HepG2 (cell line): Measurements from ENCODE around the gene BLVRA. TPM values are rescaled to one million over a fixed set of nuclear protein-coding genes. Genes with fewer than 3 reads are reported as not detected.
A peak's percentile ranks its signal among the peaks of the same experiment; 100 is the strongest.

Source experiments
- AGO1 ChIP-seq: fragments of 200-400 bp; formaldehyde crosslinking; IDR thresholded peaks from 2 replicates; pipeline ENCODE4 v1.6.1; 2017; ENCODE audit warnings: mild to moderate bottlenecking, low read depth, low read length, moderate library complexity; ENCODE audit not compliant: poor library complexity, severe bottlenecking
- BRD4 ChIP-seq: sonication (generic); formaldehyde crosslinking; IDR thresholded peaks from 2 replicates; pipeline ENCODE4 v1.4.0; 2020; ENCODE audit warnings: missing genetic modification reagents
- CBX5 ChIP-seq: sonication (generic); formaldehyde crosslinking; IDR thresholded peaks from 2 replicates; pipeline ENCODE4 v1.4.0; 2020; ENCODE audit warnings: missing genetic modification reagents, borderline replicate concordance
- LCORL ChIP-seq, 2 experiments: fragments of 450-650 bp in 1 of 2; sonication (generic) in 1 of 2; formaldehyde crosslinking in 1 of 2; IDR thresholded peaks; 2 replicates each; pipeline versions ENCODE4 v1.5.0 to v1.6.1; 2017 to 2020; ENCODE audit warnings: antibody characterized with exemption in 1 of 2, missing genetic modification reagents in 1 of 2
- MYC ChIP-seq: sonication (generic); formaldehyde crosslinking; IDR thresholded peaks from 2 replicates; pipeline ENCODE4 v1.9.0; 2021; ENCODE audit warnings: missing genetic modification reagents, borderline replicate concordance
- NFE2L2 ChIP-seq: fragments of 150-350 bp; IDR thresholded peaks from 2 replicates; pipeline ENCODE4 v1.6.1; 2014; ENCODE audit warnings: low read length
- PLRG1 ChIP-seq: fragments of 450-650 bp; conservative IDR thresholded peaks from 2 replicates; pipeline ENCODE4 v1.6.1; 2016
- SKI ChIP-seq: fragments of 450-650 bp; IDR thresholded peaks from one replicate; pipeline ENCODE4 v1.6.1; 2018; ENCODE audit warnings: mild to moderate bottlenecking; ENCODE audit not compliant: partially characterized antibody
- SRSF1 ChIP-seq: fragments of 200-400 bp; formaldehyde crosslinking; optimal IDR thresholded peaks from 2 replicates; pipeline ENCODE3; 2017; ENCODE audit warnings: mild to moderate bottlenecking, low read depth, low read length, moderate library complexity
- TCF12 ChIP-seq, 2 experiments: fragments of 450-650 bp in 1 of 2; sonication (generic) in 1 of 2; formaldehyde crosslinking in 1 of 2; IDR thresholded peaks; 2 replicates each; pipeline versions ENCODE4 v1.6.1 to v1.8.0; 2017 to 2022; ENCODE audit warnings: antibody characterized with exemption in 1 of 2, mild to moderate bottlenecking in 1 of 2, missing genetic modification reagents in 1 of 2, moderate library complexity in 1 of 2
- ZBTB21 ChIP-seq: sonication (generic); formaldehyde crosslinking; IDR thresholded peaks from 2 replicates; pipeline ENCODE4 v1.4.0; 2020; ENCODE audit warnings: missing genetic modification reagents
- ZNF12 ChIP-seq: sonication (generic); formaldehyde crosslinking; IDR thresholded peaks from 2 replicates; pipeline ENCODE4 v1.5.0; 2020; ENCODE audit warnings: missing genetic modification reagents
- ZNF225 ChIP-seq: sonication (generic); formaldehyde crosslinking; IDR thresholded peaks from 2 replicates; pipeline ENCODE4 v1.4.0; 2020; ENCODE audit warnings: mild to moderate bottlenecking, missing genetic modification reagents
- ZNF441 ChIP-seq: sonication (generic); formaldehyde crosslinking; IDR thresholded peaks from 2 replicates; pipeline ENCODE4 v1.7.0; 2021; ENCODE audit warnings: missing genetic modification reagents, borderline replicate concordance
- ZNF572 ChIP-seq: sonication (generic); formaldehyde crosslinking; IDR thresholded peaks from 2 replicates; pipeline ENCODE4 v1.5.1; 2020; ENCODE audit warnings: mild to moderate bottlenecking, missing genetic modification reagents
- polyA plus RNA-seq, 8 experiments: library from polyadenylated mRNA; depleted of rRNA in 3 of 8; stranded (reverse) in 7 of 8; unstranded in 1 of 8; fragments of >200 nt; fragmentation: Illumina TruSeq in 4 of 8; extraction: Trizol in 4 of 8; gene quantifications; 2 replicates each; pipeline versions ENCODE4 v1.2.1 to v1.2.3, GENCODE V29; 2011 to 2016; ENCODE audit warnings: low read depth in 4 of 8, missing spikeins in 1 of 8, mixed read lengths in 1 of 8; ENCODE audit not compliant: insufficient read depth in 1 of 8
- total RNA-seq, 5 experiments: library from RNA; depleted of rRNA; stranded (reverse); fragments of >200 nt; fragmentation: Illumina TruSeq; extraction: Trizol; gene quantifications; 2 replicates each; pipeline ENCODE4 v1.2.3, GENCODE V29; 2016; ENCODE audit warnings: low read depth in 1 of 5
- TF ChIP-seq, protein P1 (sequence below): sonication (generic); formaldehyde crosslinking; IDR thresholded peaks from 2 replicates; pipeline ENCODE4 v1.4.0; 2020; ENCODE audit warnings: missing genetic modification reagents, borderline replicate concordance
- TF ChIP-seq, protein P2 (sequence below): conservative IDR thresholded peaks from 2 replicates; pipeline ENCODE4 v1.6.1; 2018; ENCODE audit warnings: missing genetic modification reagents
- TF ChIP-seq, protein P3 (sequence below), 2 experiments: sonication (generic) in 1 of 2; formaldehyde crosslinking in 1 of 2; IDR thresholded peaks; 2 replicates each; pipeline versions ENCODE4 v1.4.0 to v1.6.1; 2018 to 2020; ENCODE audit warnings: missing genetic modification reagents in 2 of 2, borderline replicate concordance in 1 of 2, low read depth in 1 of 2, mild to moderate bottlenecking in 1 of 2, missing biosample characterization in 1 of 2
- TF ChIP-seq, protein P4 (sequence below): sonication (generic); formaldehyde crosslinking; IDR thresholded peaks from 2 replicates; pipeline ENCODE4 v1.4.0; 2020; ENCODE audit warnings: mild to moderate bottlenecking, missing genetic modification reagents
- TF ChIP-seq, protein P5 (sequence below): sonication (generic); formaldehyde crosslinking; IDR thresholded peaks from 2 replicates; pipeline ENCODE4 v1.8.0; 2022; ENCODE audit warnings: mild to moderate bottlenecking, missing genetic modification reagents, moderate library complexity
- TF ChIP-seq, protein P6 (sequence below): sonication (generic); formaldehyde crosslinking; IDR thresholded peaks from 2 replicates; pipeline ENCODE4 v1.4.0; 2020; ENCODE audit warnings: mild to moderate bottlenecking, missing genetic modification reagents
- TF ChIP-seq, protein P7 (sequence below): sonication (generic); IDR thresholded peaks from 2 replicates; pipeline ENCODE4 v1.6.1; 2016; ENCODE audit warnings: low read depth, borderline replicate concordance

The BLVRA gene
- total and polyA plus RNA-seq, 2 of the 13 experiments (the other 11 are each of a cell fraction or from before 2014, with no cell fraction given): 39.2 to 64.2 TPM

DNA sequence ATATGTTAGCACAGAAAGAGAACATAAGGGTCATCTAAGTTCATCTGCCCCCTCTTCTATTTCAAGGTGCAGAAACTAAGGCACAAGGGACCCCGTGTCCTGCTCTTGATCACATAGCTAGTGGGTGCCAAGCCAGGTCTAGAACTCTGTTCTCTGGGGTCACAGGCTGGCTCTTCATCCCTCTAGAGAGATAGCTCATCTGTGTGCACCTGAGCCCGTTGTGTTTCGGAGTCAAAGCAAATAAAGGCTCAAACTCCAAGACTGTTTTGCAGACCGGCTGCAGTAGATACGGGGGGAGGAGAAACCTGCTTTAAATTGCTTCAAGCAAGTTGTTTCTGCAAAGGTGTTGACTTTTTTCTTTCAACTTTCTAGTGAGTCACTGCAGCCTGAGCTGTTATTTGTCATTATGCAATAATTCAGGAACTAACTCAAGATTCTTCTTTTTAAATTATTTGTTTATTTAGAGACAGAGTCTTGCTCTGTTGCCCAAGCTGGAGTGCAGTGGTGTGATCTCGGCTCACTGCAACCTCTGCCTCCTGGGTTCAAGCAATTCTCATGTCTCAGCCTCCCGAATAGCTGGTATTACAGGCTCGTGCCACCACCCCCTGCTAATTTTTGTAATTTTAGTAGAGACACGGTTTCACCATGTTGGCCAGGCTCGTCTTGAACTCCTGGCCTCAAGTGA lies 6.5 kb downstream of the BLVRA start (continued):
- TF ChIP-seq ZNF572 (CRISPR knock-in tag): no peak
- no peak for TF ChIP-seq CBX5 (CRISPR knock-in tag)
- TF ChIP-seq, protein P1, sequence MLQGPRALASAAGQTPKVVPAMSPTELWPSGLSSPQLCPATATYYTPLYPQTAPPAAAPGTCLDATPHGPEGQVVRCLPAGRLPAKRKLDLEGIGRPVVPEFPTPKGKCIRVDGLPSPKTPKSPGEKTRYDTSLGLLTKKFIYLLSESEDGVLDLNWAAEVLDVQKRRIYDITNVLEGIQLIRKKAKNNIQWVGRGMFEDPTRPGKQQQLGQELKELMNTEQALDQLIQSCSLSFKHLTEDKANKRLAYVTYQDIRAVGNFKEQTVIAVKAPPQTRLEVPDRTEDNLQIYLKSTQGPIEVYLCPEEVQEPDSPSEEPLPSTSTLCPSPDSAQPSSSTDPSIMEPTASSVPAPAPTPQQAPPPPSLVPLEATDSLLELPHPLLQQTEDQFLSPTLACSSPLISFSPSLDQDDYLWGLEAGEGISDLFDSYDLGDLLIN (CRISPR knock-in tag): no peak
- no peak for TF ChIP-seq NFE2L2
- TF ChIP-seq AGO1: no peak
- TF ChIP-seq, protein P2, sequence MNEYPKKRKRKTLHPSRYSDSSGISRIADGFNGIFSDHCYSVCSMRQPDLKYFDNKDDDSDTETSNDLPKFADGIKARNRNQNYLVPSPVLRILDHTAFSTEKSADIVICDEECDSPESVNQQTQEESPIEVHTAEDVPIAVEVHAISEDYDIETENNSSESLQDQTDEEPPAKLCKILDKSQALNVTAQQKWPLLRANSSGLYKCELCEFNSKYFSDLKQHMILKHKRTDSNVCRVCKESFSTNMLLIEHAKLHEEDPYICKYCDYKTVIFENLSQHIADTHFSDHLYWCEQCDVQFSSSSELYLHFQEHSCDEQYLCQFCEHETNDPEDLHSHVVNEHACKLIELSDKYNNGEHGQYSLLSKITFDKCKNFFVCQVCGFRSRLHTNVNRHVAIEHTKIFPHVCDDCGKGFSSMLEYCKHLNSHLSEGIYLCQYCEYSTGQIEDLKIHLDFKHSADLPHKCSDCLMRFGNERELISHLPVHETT (CRISPR knock-in tag): no peak
- TF ChIP-seq ZNF441: no peak
- TF ChIP-seq, protein P3, sequence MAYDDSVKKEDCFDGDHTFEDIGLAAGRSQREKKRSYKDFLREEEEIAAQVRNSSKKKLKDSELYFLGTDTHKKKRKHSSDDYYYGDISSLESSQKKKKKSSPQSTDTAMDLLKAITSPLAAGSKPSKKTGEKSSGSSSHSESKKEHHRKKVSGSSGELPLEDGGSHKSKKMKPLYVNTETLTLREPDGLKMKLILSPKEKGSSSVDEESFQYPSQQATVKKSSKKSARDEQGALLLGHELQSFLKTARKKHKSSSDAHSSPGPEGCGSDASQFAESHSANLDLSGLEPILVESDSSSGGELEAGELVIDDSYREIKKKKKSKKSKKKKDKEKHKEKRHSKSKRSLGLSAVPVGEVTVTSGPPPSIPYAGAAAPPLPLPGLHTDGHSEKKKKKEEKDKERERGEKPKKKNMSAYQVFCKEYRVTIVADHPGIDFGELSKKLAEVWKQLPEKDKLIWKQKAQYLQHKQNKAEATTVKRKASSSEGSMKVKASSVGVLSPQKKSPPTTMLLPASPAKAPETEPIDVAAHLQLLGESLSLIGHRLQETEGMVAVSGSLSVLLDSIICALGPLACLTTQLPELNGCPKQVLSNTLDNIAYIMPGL (CRISPR knock-in tag; IDR thresholded peaks at IDR 0.05; ENCODE audit: borderline replicate concordance in 1 of 2, low read depth in 1 of 2): no peak; a peak in 1 of 4 replicates
- no peak for TF ChIP-seq ZNF12 (CRISPR knock-in tag)
- TF ChIP-seq MYC (CRISPR knock-in tag): no peak
- TF ChIP-seq, protein P4, sequence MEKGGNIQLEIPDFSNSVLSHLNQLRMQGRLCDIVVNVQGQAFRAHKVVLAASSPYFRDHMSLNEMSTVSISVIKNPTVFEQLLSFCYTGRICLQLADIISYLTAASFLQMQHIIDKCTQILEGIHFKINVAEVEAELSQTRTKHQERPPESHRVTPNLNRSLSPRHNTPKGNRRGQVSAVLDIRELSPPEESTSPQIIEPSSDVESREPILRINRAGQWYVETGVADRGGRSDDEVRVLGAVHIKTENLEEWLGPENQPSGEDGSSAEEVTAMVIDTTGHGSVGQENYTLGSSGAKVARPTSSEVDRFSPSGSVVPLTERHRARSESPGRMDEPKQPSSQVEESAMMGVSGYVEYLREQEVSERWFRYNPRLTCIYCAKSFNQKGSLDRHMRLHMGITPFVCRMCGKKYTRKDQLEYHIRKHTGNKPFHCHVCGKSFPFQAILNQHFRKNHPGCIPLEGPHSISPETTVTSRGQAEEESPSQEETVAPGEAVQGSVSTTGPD: no peak
- TF ChIP-seq LCORL (IDR thresholded peaks at IDR 0.05): no peak
- TF ChIP-seq LCORL (CRISPR knock-in tag; IDR thresholded peaks at IDR 0.05): no peak
- no peak for TF ChIP-seq ZNF225 (CRISPR knock-in tag)
- TF ChIP-seq, protein P5, sequence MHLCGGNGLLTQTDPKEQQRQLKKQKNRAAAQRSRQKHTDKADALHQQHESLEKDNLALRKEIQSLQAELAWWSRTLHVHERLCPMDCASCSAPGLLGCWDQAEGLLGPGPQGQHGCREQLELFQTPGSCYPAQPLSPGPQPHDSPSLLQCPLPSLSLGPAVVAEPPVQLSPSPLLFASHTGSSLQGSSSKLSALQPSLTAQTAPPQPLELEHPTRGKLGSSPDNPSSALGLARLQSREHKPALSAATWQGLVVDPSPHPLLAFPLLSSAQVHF (CRISPR knock-in tag): no peak
- TF ChIP-seq, protein P6, sequence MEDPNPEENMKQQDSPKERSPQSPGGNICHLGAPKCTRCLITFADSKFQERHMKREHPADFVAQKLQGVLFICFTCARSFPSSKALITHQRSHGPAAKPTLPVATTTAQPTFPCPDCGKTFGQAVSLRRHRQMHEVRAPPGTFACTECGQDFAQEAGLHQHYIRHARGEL (CRISPR knock-in tag): no peak
- TF ChIP-seq BRD4 (CRISPR knock-in tag): no peak
- no peak for TF ChIP-seq SRSF1
- TF ChIP-seq ZBTB21: no peak
- TF ChIP-seq, protein P7, sequence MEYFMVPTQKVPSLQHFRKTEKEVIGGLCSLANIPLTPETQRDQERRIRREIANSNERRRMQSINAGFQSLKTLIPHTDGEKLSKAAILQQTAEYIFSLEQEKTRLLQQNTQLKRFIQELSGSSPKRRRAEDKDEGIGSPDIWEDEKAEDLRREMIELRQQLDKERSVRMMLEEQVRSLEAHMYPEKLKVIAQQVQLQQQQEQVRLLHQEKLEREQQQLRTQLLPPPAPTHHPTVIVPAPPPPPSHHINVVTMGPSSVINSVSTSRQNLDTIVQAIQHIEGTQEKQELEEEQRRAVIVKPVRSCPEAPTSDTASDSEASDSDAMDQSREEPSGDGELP: peak; percentile 24; the same call in 1 of the 2 replicates
- TF ChIP-seq SKI: no peak
- TF ChIP-seq PLRG1: no peak
- TF ChIP-seq TCF12 (IDR thresholded peaks at IDR 0.05): no peak
- TF ChIP-seq TCF12 (CRISPR knock-in tag; IDR thresholded peaks at IDR 0.05): no peak
